GM23338 (cell line): ENCODE measurements around the gene CNPY1. TPM values are rescaled to one million over a fixed set of nuclear protein-coding genes. Genes with fewer than 3 reads are reported as not detected.

Source experiments
- ATAC-seq: fragments of 200-7000 bp; cut with Tn5 transposase; 3 replicates; pipeline ENCODE4 v1.9.1; 2020
- DNase-seq: peaks from one replicate; pipeline ENCODE4 v3.0.0-alpha.2; 2015; ENCODE audit warnings: low spot score
- H2AFZ ChIP-seq: fragments of 200-600 bp; sonication (generic); 2 replicates; pipeline ENCODE4 v1.8.0; 2016; ENCODE audit warnings: antibody characterized with exemption, mild to moderate bottlenecking, moderate library complexity
- H3F3A ChIP-seq: fragments of 200-600 bp; sonication (generic); replicated peaks from 2 replicates; pipeline ENCODE4 v1.8.0; 2017; ENCODE audit warnings: antibody characterized with exemption, mixed run types, low read depth
- H3K27ac ChIP-seq: fragments of 200-600 bp; sonication (generic); 2 replicates; pipeline ENCODE4 v1.6.1; 2016; ENCODE audit warnings: low read depth
- H3K27me3 ChIP-seq: fragments of 200-600 bp; sonication (generic); 2 replicates; pipeline ENCODE4 v1.8.0; 2016; ENCODE audit warnings: mild to moderate bottlenecking, mixed run types, moderate library complexity; ENCODE audit not compliant: insufficient read depth
- H3K36me3 ChIP-seq: fragments of 200-600 bp; sonication (generic); 2 replicates; pipeline ENCODE4 v1.8.0; 2016; ENCODE audit warnings: mild to moderate bottlenecking; ENCODE audit not compliant: insufficient read depth
- H3K4me1 ChIP-seq: fragments of 200-600 bp; sonication (generic); 2 replicates; pipeline ENCODE4 v1.8.0; 2016; ENCODE audit warnings: mild to moderate bottlenecking, moderate library complexity; ENCODE audit not compliant: insufficient read depth
- H3K4me2 ChIP-seq: fragments of 200-600 bp; sonication (generic); 2 replicates; pipeline ENCODE4 v1.7.1; 2017; ENCODE audit warnings: mixed run types
- H3K4me3 ChIP-seq: fragments of 200-600 bp; sonication (generic); 2 replicates; pipeline ENCODE4 v1.6.1; 2016; ENCODE audit warnings: mixed run types
- H3K79me2 ChIP-seq: fragments of 200-600 bp; sonication (generic); replicated peaks from 2 replicates; pipeline ENCODE4 v1.8.0; 2017; ENCODE audit warnings: mild to moderate bottlenecking; ENCODE audit not compliant: insufficient read depth
- H3K9me2 ChIP-seq: fragments of 200-600 bp; sonication (generic); 2 replicates; pipeline ENCODE4 v1.8.0; 2017; ENCODE audit not compliant: insufficient read depth
- H4K20me1 ChIP-seq: fragments of 200-600 bp; sonication (generic); replicated peaks from 2 replicates; pipeline ENCODE4 v1.8.0; 2017; ENCODE audit warnings: mild to moderate bottlenecking; ENCODE audit not compliant: insufficient read depth
- H3K27ac Mint-ChIP-seq: 2 replicates; pipeline ENCODE4 v1.8.0; 2020; ENCODE audit warnings: inconsistent platforms, mild to moderate bottlenecking, moderate library complexity, mixed read lengths
- H3K27me3 Mint-ChIP-seq: 3 replicates; pipeline ENCODE4 v1.8.0; 2022; ENCODE audit warnings: low read depth, mild to moderate bottlenecking, moderate library complexity, mixed read lengths, inconsistent platforms; ENCODE audit not compliant: insufficient read depth, poor library complexity
- H3K36me3 Mint-ChIP-seq: 3 replicates; pipeline ENCODE4 v1.8.0; 2021; ENCODE audit warnings: low read depth, mild to moderate bottlenecking, inconsistent platforms, moderate library complexity, mixed read lengths
- H3K4me1 Mint-ChIP-seq: 3 replicates; pipeline ENCODE4 v1.8.0; 2020; ENCODE audit warnings: mild to moderate bottlenecking, inconsistent platforms, mixed read lengths
- H3K4me3 Mint-ChIP-seq: 3 replicates; pipeline ENCODE4 v1.8.0; 2021; ENCODE audit warnings: moderate library complexity, mild to moderate bottlenecking, inconsistent platforms, mixed read lengths
- H3K9me3 Mint-ChIP-seq: 3 replicates; pipeline ENCODE4 v1.8.0; 2020; ENCODE audit warnings: moderate library complexity, mild to moderate bottlenecking, inconsistent platforms, mixed read lengths
- CREB1 ChIP-seq: fragments of 250-450 bp; sonication (Bioruptor Pico); IDR thresholded peaks from 2 replicates; pipeline ENCODE4 v1.5.0; 2020; ENCODE audit warnings: low read depth, mild to moderate bottlenecking, moderate library complexity
- CTCF ChIP-seq, 2 experiments: fragments of 200-600 bp in 1 of 2; sonication (generic) in 1 of 2; conservative IDR thresholded peaks; 2 replicates each; pipeline versions ENCODE4 v1.5.1 to v1.6.1; 2016 to 2017; ENCODE audit warnings: antibody characterized with exemption in 2 of 2, low read depth in 2 of 2, mild to moderate bottlenecking in 2 of 2, moderate library complexity in 1 of 2
- ETS1 ChIP-seq: IDR thresholded peaks from 2 replicates; pipeline ENCODE4 v1.6.1; 2016; ENCODE audit warnings: antibody characterized with exemption
- EZH2 ChIP-seq: fragments of 200-600 bp; sonication (generic); IDR thresholded peaks from one replicate; pipeline ENCODE4 v1.8.0; 2017; ENCODE audit warnings: antibody characterized with exemption, mild to moderate bottlenecking, low read depth; ENCODE audit not compliant: unreplicated experiment
- JUNB ChIP-seq: IDR thresholded peaks from one replicate; pipeline ENCODE4 v1.6.1; 2016; ENCODE audit warnings: antibody characterized with exemption; ENCODE audit not compliant: unreplicated experiment
- POLR2AphosphoS5 ChIP-seq: IDR thresholded peaks from 2 replicates; pipeline ENCODE4 v1.6.1; 2016; ENCODE audit warnings: antibody characterized with exemption, low read depth
- REST ChIP-seq: IDR thresholded peaks from one replicate; pipeline ENCODE4 v1.6.1; 2018; ENCODE audit warnings: antibody characterized with exemption; ENCODE audit not compliant: unreplicated experiment
- STAT1 ChIP-seq: IDR thresholded peaks from one replicate; pipeline ENCODE4 v1.6.1; 2016; ENCODE audit warnings: antibody characterized with exemption; ENCODE audit not compliant: unreplicated experiment
- ZNF114 ChIP-seq: fragments of 250-450 bp; sonication (Bioruptor Pico); IDR thresholded peaks from 2 replicates; pipeline ENCODE4 v1.5.0; 2020; ENCODE audit warnings: mild to moderate bottlenecking, moderate library complexity
- ZNF462 ChIP-seq: fragments of 250-450 bp; sonication (Bioruptor Pico); IDR thresholded peaks from 2 replicates; pipeline ENCODE4 v1.5.0; 2020; ENCODE audit warnings: mild to moderate bottlenecking, moderate library complexity
- polyA plus RNA-seq: library from polyadenylated mRNA; unstranded; fragments of >200 nt; fragmentation: Nextera tagmentation; extraction: Ambion mirVana; gene quantifications from 2 replicates; pipeline ENCODE4 v1.2.1, GENCODE V29; 2016
- total RNA-seq: library from RNA; depleted of rRNA; stranded (reverse); fragments of >200 nt; shearing (Covaris generic); gene quantifications from 2 replicates; pipeline ENCODE4 v1.2.3, GENCODE V29; 2014

CNPY1 gene
- total and polyA plus RNA-seq, 2 experiments from 2014 or later: not detected

GRCh38 chr7:155577509-155577905 is 31.1 kb upstream of the CNPY1 start (continued):
- no peak for TF ChIP-seq ZNF114 (CRISPR knock-in tag)
- TF ChIP-seq REST: no peak
- no peak for TF ChIP-seq ETS1
- TF ChIP-seq STAT1: no peak
- TF ChIP-seq POLR2AphosphoS5: no peak
- no peak for TF ChIP-seq CREB1 (CRISPR knock-in tag)

GRCh38 chr7:155576900-155577508 is 30.6 kb upstream of the CNPY1 start:
- no peak overlapping the region for H3K27ac Mint-ChIP-seq
- Histone ChIP-seq H3K9me2 (no peaks in the 10 kb centered on the region), H2AFZ (no peak overlapping the region), H3K4me1 (no peaks in the 10 kb centered on the region), H3K4me3 (no peak overlapping the region), H3K27ac (no peak overlapping the region), H3K27me3 (no peaks in the 10 kb centered on the region), H3F3A (no peaks in the 10 kb centered on the region), H3K4me2 (no peak overlapping the region), H4K20me1 (no peaks in the 10 kb centered on the region), H3K36me3 (no peaks in the 10 kb centered on the region), H3K79me2 (no peaks in the 10 kb centered on the region)
- no peak overlapping the region for H3K4me3 Mint-ChIP-seq
- ATAC-seq: no peak
- H3K27me3 Mint-ChIP-seq: peaks cover 5% of the 10 kb centered on the region
- peaks cover 5% of the 10 kb centered on the region for H3K4me1 Mint-ChIP-seq
- no peaks in the 10 kb centered on the region for H3K36me3 Mint-ChIP-seq
- H3K9me3 Mint-ChIP-seq: no peaks in the 10 kb centered on the region
- no peak for DNase-seq
- no peak for TF ChIP-seq CTCF (conservative IDR thresholded peaks at IDR 0.05; ENCODE audit: low read depth in 2 of 2)
- TF ChIP-seq JUNB: no peak
- no peak for TF ChIP-seq EZH2
- TF ChIP-seq ZNF462 (CRISPR knock-in tag): no peak
- no peak for TF ChIP-seq ZNF114 (CRISPR knock-in tag)
- no peak for TF ChIP-seq ETS1
- no peak for TF ChIP-seq CREB1 (CRISPR knock-in tag)
- TF ChIP-seq STAT1: no peak
